ENCODE measurements around the gene SPATA31D1.
"Not testable (repeated sequence)": the region's sequence is repeated elsewhere in the genome, so short reads cannot be mapped to it uniquely, and the experiment has no call there.

SPATA31D1 gene

DNA sequence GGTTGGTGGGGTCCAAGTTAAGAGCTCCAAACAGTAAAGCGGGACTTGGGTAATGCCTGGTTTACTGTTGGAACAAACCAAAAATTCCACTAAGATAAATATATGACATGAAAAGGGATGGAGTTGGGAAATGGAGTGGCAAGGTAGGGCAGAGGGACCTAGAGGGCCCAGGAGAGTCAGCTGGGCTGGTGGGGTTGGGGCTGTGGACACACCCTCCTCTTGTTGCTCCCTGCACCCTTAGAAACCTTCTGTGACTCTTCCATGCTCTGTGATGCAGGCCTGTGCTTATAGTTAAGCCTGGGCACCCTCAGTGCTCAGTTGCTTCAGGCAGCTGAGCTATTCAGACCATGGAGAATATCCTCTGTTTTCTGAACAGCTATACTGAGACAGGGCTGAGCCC is at the start of gene SPATA31D1:
SPATA31D1 (plus strand) TSS at position 301 of the 400 bp plus-strand sequence; CDS start at position 348, 47 bp downstream.
- not testable (repeated sequence) for H3F3A ChIP-seq (ENCODE audit: insufficient read depth, low read length); H3K9me3 ChIP-seq (ENCODE audit: low read length); H3K4me3 ChIP-seq (ENCODE audit: low read depth, low read length, poor library complexity, severe bottlenecking); H3K27ac ChIP-seq (ENCODE audit: low read depth, low read length, poor library complexity, severe bottlenecking); H3K9ac ChIP-seq (ENCODE audit: low read length); H3K4me1 ChIP-seq (ENCODE audit: insufficient read depth, low read length, severe bottlenecking); H3K36me3 ChIP-seq (ENCODE audit: insufficient read depth, low read length); H3K27me3 ChIP-seq (ENCODE audit: insufficient read depth, low read length); H3K4me2 ChIP-seq (ENCODE audit: low read length); H3K9me2 ChIP-seq (ENCODE audit: low read depth, low read length); H4K20me1 ChIP-seq (ENCODE audit: insufficient read depth, low read length); H3K79me2 ChIP-seq (ENCODE audit: insufficient read depth, low read length); H2AFZ ChIP-seq (ENCODE audit: low read length)

DNA sequence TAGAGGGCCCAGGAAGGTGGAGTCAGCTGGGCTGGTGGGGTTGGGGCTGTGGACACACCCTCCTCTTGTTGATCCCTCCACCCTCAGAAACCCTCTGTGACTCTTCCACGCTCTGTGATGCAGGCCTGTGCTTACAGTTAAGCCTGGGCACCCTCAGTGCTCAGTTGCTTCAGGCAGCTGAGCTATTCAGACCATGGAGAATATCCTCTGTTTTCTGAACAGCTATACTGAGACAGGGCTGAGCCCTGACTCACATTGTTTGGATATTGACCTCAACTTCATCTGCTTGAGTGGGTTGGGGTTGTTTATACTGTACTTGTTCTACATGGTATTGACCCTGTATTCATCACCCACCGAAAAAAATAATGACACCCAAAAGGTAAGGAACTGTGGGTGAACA is 45.2 kb upstream of the SPATA31D1 start, which contains the start of gene SPATA31D3:
SPATA31D3 (plus strand) TSS at position 108 of the 400 bp plus-strand sequence; CDS start at position 194, 86 bp downstream.
- not testable (repeated sequence) for H3K4me1 ChIP-seq (ENCODE audit: insufficient read depth, low read length, severe bottlenecking); H3K27ac ChIP-seq (ENCODE audit: low read depth, low read length, poor library complexity, severe bottlenecking); H3K4me3 ChIP-seq (ENCODE audit: low read depth, low read length, poor library complexity, severe bottlenecking); H3K9me2 ChIP-seq (ENCODE audit: low read depth, low read length); H3K27me3 ChIP-seq (ENCODE audit: insufficient read depth, low read length); H2AFZ ChIP-seq (ENCODE audit: low read length); H3K9me3 ChIP-seq (ENCODE audit: low read length); H3K79me2 ChIP-seq (ENCODE audit: insufficient read depth, low read length); H3K36me3 ChIP-seq (ENCODE audit: insufficient read depth, low read length); H3K9ac ChIP-seq (ENCODE audit: low read length); H3F3A ChIP-seq (ENCODE audit: insufficient read depth, low read length); H3K4me2 ChIP-seq (ENCODE audit: low read length); H4K20me1 ChIP-seq (ENCODE audit: insufficient read depth, low read length)

DNA sequence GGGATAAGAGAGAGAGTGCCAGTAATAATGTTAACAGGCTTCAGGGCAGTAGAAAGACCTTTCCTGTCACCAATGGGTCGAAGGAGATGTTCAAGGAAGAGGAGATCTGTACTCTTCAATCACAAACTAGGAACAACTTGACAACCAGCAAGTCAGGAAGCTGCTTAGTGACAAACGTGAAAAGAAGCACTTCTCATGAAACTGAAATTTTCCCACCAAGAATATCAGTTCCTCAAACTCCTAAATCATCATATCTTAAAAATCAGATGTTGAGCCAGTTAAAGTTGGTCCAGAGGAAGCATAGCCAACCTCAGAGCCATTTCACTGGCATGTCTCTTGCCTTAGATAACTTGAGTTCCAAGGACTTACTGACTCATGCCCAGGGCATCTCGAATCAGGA is 39.9 kb upstream of the SPATA31D1 start:
- not testable (repeated sequence) for H3F3A ChIP-seq (ENCODE audit: insufficient read depth, low read length); H2AFZ ChIP-seq (ENCODE audit: low read length); H3K79me2 ChIP-seq (ENCODE audit: insufficient read depth, low read length); H3K9me3 ChIP-seq (ENCODE audit: low read length); H3K36me3 ChIP-seq (ENCODE audit: insufficient read depth, low read length); H3K27ac ChIP-seq (ENCODE audit: low read depth, low read length, poor library complexity, severe bottlenecking); H3K9ac ChIP-seq (ENCODE audit: low read length); H3K27me3 ChIP-seq (ENCODE audit: insufficient read depth, low read length); H3K4me2 ChIP-seq (ENCODE audit: low read length); H3K4me3 ChIP-seq (ENCODE audit: low read depth, low read length, poor library complexity, severe bottlenecking); H4K20me1 ChIP-seq (ENCODE audit: insufficient read depth, low read length); H3K9me2 ChIP-seq (ENCODE audit: low read depth, low read length); H3K4me1 ChIP-seq (ENCODE audit: insufficient read depth, low read length, severe bottlenecking)

DNA sequence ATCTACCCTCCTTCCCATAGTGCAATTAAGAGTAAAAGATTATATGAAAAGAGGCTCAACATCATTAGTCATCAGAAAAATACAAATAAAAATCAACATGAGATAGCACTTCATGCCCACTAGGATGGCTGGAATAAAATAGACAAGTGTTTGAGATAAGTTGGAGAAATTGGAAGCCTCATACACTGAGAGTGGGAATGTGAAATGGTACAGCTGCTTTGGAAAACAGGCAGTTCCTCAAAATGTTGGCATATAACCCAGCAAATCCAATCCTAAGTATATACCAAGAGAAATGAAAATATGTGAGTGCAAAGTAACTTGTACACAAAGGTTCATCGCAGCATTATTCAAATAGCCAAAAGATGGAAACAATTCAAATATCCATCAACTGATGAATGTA is 35.5 kb upstream of the SPATA31D1 start:
- H3K36me3 ChIP-seq (ENCODE audit: insufficient read depth, low read length), result no peaks in the 10 kb centered on the region
- H3F3A ChIP-seq (ENCODE audit: insufficient read depth, low read length), result no peaks in the 10 kb centered on the region
- no peaks in the 10 kb centered on the region for H3K79me2 ChIP-seq (ENCODE audit: insufficient read depth, low read length)
- peaks cover 3% of the 10 kb centered on the region; the same call in 1 of the 2 replicates for H3K27me3 ChIP-seq (ENCODE audit: insufficient read depth, low read length)
- H3K9me2 ChIP-seq (ENCODE audit: low read depth, low read length), result no peaks in the 10 kb centered on the region
- H3K9ac ChIP-seq (ENCODE audit: low read length), result no peak overlapping the region
- no peak overlapping the region for H3K4me2 ChIP-seq (ENCODE audit: low read length)
- H4K20me1 ChIP-seq (ENCODE audit: insufficient read depth, low read length), result no peaks in the 10 kb centered on the region
- H3K4me3 ChIP-seq (ENCODE audit: low read depth, low read length, poor library complexity, severe bottlenecking), result no peak overlapping the region
- no peak overlapping the region for H3K27ac ChIP-seq (ENCODE audit: low read depth, low read length, poor library complexity, severe bottlenecking)
- TF ChIP-seq, protein P1, sequence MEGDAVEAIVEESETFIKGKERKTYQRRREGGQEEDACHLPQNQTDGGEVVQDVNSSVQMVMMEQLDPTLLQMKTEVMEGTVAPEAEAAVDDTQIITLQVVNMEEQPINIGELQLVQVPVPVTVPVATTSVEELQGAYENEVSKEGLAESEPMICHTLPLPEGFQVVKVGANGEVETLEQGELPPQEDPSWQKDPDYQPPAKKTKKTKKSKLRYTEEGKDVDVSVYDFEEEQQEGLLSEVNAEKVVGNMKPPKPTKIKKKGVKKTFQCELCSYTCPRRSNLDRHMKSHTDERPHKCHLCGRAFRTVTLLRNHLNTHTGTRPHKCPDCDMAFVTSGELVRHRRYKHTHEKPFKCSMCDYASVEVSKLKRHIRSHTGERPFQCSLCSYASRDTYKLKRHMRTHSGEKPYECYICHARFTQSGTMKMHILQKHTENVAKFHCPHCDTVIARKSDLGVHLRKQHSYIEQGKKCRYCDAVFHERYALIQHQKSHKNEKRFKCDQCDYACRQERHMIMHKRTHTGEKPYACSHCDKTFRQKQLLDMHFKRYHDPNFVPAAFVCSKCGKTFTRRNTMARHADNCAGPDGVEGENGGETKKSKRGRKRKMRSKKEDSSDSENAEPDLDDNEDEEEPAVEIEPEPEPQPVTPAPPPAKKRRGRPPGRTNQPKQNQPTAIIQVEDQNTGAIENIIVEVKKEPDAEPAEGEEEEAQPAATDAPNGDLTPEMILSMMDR (IDR thresholded peaks at IDR 0.05; ENCODE audit: low read length), result no peak
- TF ChIP-seq EZH2 (IDR thresholded peaks at IDR 0.05; ENCODE audit: borderline replicate concordance, low read length), result no peak
- no peak overlapping the region for H2AFZ ChIP-seq (ENCODE audit: low read length)
- H3K4me1 ChIP-seq (ENCODE audit: insufficient read depth, low read length, severe bottlenecking), result no peaks in the 10 kb centered on the region
- peaks cover 15% of the 10 kb centered on the region; the same call in 1 of the 2 replicates for H3K9me3 ChIP-seq (ENCODE audit: low read length)

DNA sequence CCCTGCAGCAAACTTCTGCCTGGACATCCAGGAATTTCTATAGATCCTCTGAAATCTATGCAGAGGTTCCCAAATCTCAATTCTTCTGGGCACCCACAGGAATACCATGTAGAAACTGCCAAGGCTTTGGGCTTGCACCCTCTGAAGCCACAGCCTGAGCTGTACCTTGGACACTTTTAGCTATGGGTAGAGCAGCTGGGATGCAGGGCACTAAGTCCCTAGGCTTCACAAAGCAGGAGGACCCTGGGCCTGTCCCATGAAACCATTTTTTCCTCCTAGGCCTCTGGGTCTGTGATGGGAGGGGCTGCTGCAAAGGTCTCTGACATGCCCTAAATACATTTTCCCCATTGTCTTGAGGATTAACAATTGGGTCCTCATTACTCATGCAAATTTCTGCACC is 32.9 kb upstream of the SPATA31D1 start:
- no peak overlapping the region for H3K9ac ChIP-seq (ENCODE audit: low read length)

More for the DNA sequence above, 32.9 kb upstream of the SPATA31D1 start:
- Histone ChIP-seq H3K27ac (ENCODE audit: low read depth, low read length, poor library complexity, severe bottlenecking) (no peak overlapping the region), H3F3A (ENCODE audit: insufficient read depth, low read length) (no peaks in the 10 kb centered on the region), H3K36me3 (ENCODE audit: insufficient read depth, low read length) (no peaks in the 10 kb centered on the region), H3K9me3 (ENCODE audit: low read length) (peaks cover 15% of the 10 kb centered on the region; the same call in 1 of the 2 replicates), H3K4me3 (ENCODE audit: low read depth, low read length, poor library complexity, severe bottlenecking) (no peak overlapping the region), H3K4me2 (ENCODE audit: low read length) (no peak overlapping the region), H3K27me3 (ENCODE audit: insufficient read depth, low read length) (peaks cover 3% of the 10 kb centered on the region; the same call in 1 of the 2 replicates), H3K4me1 (ENCODE audit: insufficient read depth, low read length, severe bottlenecking) (no peaks in the 10 kb centered on the region), H2AFZ (ENCODE audit: low read length) (no peak overlapping the region), H4K20me1 (ENCODE audit: insufficient read depth, low read length) (no peaks in the 10 kb centered on the region), H3K79me2 (ENCODE audit: insufficient read depth, low read length) (no peaks in the 10 kb centered on the region), H3K9me2 (ENCODE audit: low read depth, low read length) (no peaks in the 10 kb centered on the region)
- TF ChIP-seq, protein P1 (IDR thresholded peaks at IDR 0.05; ENCODE audit: low read length), result no peak
- no peak for TF ChIP-seq EZH2 (IDR thresholded peaks at IDR 0.05; ENCODE audit: borderline replicate concordance, low read length)
